MCF 10A (cell line): ENCODE measurements around the gene MTG2. TPM values are rescaled to one million over a fixed set of nuclear protein-coding genes. Genes with fewer than 3 reads are reported as not detected.

Experiments
- BruUV-seq: library from RNA; stranded (reverse); fragments of 400-500 nt; replicated peaks from 2 replicates; lab custom pipeline; 2021; lab: Mats Ljungman, UMichigan
- CTCF ChIA-PET: fragments of 300-600 bp; sonication (Branson Sonifier 250); formaldehyde crosslinking; extraction: SDS; loops from one replicate; lab custom pipeline; 2021; ENCODE audit warnings: antibody characterized with exemption, inconsistent platforms; lab: Yijun Ruan, JAX
- POLR2A ChIA-PET: fragments of 300-600, 350-650 bp; sonication (Branson Sonifier 250); formaldehyde crosslinking; extraction: SDS; loops from one replicate; lab custom pipeline; 2020; ENCODE audit warnings: antibody characterized with exemption, inconsistent platforms; lab: Yijun Ruan, JAX
- DNase-seq: peaks from one replicate; pipeline ENCODE4 v3.0.0-alpha.2; 2018; ENCODE audit not compliant: unreplicated experiment
- H3K27ac Mint-ChIP-seq: one replicate; pipeline ENCODE4 v1.8.0; 2022; ENCODE audit warnings: mild to moderate bottlenecking, low read depth, mixed read lengths; ENCODE audit not compliant: unreplicated experiment
- H3K27me3 Mint-ChIP-seq: one replicate; pipeline ENCODE4 v1.8.0; 2022; ENCODE audit warnings: mixed read lengths; ENCODE audit not compliant: insufficient read depth, unreplicated experiment
- H3K36me3 Mint-ChIP-seq: one replicate; pipeline ENCODE4 v1.8.0; 2022; ENCODE audit warnings: mild to moderate bottlenecking, moderate library complexity, mixed read lengths; ENCODE audit not compliant: insufficient read depth, unreplicated experiment
- H3K4me1 Mint-ChIP-seq: one replicate; pipeline ENCODE4 v1.8.0; 2022; ENCODE audit warnings: mixed read lengths; ENCODE audit not compliant: insufficient read depth, unreplicated experiment
- H3K4me3 Mint-ChIP-seq: one replicate; pipeline ENCODE4 v1.8.0; 2022; ENCODE audit warnings: mild to moderate bottlenecking, moderate library complexity, mixed read lengths; ENCODE audit not compliant: unreplicated experiment
- H3K9me3 Mint-ChIP-seq: one replicate; pipeline ENCODE4 v1.8.0; 2022; ENCODE audit warnings: mixed read lengths; ENCODE audit not compliant: unreplicated experiment
- intact Hi-C: fragments of 100-400 bp; cut with micrococcal nuclease; formaldehyde crosslinking; loops from 2 replicates; pipeline ENCODE4 v1.14.1; 2022
- total RNA-seq: library from RNA; stranded (reverse); gene quantifications from 2 replicates; pipeline ENCODE4 v1.2.3, GENCODE V29; 2022
- TF ChIP-seq, protein P1 (sequence below): fragments of 200-600 bp; IDR thresholded peaks from one replicate; pipeline ENCODE4 v1.8.0; 2022; ENCODE audit warnings: antibody characterized with exemption, mild to moderate bottlenecking; ENCODE audit not compliant: unreplicated experiment

The MTG2 gene
- total RNA-seq, 1 experiment from 2014 or later: 61.0 TPM

DNA sequence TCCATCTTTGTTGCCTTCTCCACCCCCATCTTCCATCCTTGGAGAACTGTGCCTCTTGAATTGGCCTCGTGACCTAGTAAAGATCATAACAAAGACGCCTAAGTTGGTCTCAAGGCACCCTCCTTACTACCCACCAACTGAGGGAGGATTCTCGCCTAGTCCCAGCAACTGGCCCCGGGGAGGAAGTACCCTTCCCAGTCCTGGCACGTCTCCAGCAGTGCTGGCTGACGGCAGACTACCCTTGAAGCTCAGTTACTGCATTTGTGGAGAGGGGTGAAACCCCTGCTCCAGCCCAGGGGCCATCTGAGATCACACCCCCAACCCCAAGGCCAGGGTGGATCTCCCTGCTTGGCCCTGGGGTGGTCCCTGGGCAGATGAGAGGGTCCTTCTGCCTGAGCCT, 53.4 kb downstream of the MTG2 start:
- TF ChIP-seq, protein P1, sequence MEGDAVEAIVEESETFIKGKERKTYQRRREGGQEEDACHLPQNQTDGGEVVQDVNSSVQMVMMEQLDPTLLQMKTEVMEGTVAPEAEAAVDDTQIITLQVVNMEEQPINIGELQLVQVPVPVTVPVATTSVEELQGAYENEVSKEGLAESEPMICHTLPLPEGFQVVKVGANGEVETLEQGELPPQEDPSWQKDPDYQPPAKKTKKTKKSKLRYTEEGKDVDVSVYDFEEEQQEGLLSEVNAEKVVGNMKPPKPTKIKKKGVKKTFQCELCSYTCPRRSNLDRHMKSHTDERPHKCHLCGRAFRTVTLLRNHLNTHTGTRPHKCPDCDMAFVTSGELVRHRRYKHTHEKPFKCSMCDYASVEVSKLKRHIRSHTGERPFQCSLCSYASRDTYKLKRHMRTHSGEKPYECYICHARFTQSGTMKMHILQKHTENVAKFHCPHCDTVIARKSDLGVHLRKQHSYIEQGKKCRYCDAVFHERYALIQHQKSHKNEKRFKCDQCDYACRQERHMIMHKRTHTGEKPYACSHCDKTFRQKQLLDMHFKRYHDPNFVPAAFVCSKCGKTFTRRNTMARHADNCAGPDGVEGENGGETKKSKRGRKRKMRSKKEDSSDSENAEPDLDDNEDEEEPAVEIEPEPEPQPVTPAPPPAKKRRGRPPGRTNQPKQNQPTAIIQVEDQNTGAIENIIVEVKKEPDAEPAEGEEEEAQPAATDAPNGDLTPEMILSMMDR: no peak
- intact Hi-C loops: loop anchor here (5.0 kb wide), 1 partner anchor 151 kb away; the partner anchor contains the start of gene RPS21
- H3K4me3 Mint-ChIP-seq: no peak overlapping the region
- H3K27me3 Mint-ChIP-seq: no peaks in the 10 kb centered on the region
- ChIA-PET CTCF (no interaction called here), POLR2A (interaction anchor here (0.6 to 1.1 kb wide), 4 partner anchors 11 to 115 kb away, joined by 3 read pairs; no protein-coding TSS in a partner anchor)
- no peak for DNase-seq
- H3K27ac Mint-ChIP-seq: no peak overlapping the region
- H3K9me3 Mint-ChIP-seq: no peaks in the 10 kb centered on the region
- peaks cover 1% of the 10 kb centered on the region for H3K4me1 Mint-ChIP-seq
- no TSS peak for BruUV-seq
- H3K36me3 Mint-ChIP-seq: no peaks in the 10 kb centered on the region

DNA sequence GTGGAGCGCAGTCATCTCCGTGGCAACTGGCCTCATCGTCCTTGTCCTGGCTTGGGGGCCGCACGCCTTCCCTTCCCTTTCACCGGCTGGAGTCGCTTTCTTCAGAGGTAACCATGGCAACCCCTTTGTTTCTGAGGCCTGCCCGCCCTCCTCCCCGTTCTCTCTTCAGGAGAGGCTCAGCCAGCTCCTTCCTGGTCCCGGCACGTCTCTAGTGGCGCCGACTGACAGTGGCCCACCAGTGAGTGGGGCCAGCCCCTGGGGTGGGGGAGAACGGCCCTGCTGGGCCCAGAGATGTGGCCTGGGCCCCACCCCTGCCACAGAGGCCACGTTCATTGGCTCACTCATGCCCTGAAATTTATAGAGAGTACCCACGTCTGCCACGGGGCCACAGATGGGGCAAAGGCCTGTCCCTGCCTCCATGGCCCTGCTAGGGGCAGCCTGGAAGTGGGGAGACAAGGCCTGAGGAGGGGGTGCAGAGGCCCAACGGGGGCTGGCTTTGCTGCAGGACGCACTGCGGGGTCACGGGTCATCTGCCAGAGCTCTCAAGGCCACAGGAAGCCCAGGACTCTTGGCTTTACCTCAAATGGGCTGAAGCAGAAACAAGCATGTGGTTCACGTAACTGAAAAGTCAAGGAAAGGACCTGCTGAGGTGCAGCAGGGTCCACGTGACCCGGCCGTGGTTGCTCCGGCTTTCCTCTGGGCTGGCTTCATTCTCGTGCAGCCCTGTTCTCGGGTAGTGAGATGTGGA, 54.1 kb downstream of the MTG2 start:
- intact Hi-C loops: loop anchor here (5.0 kb wide), 1 partner anchor 150 kb away; the partner anchor contains the start of gene RPS21

GRCh38 chr20:62237514-62237800, 54.6 kb downstream of the MTG2 start:
- H3K9me3 Mint-ChIP-seq: no peaks in the 10 kb centered on the region
- no peak for DNase-seq
- peaks cover 6% of the 10 kb centered on the region for H3K4me1 Mint-ChIP-seq
- TF ChIP-seq, protein P1: no peak
- H3K27me3 Mint-ChIP-seq: no peaks in the 10 kb centered on the region
- intact Hi-C loops: loop anchor here (5.0 kb wide), 1 partner anchor 150 kb away; the partner anchor contains the start of gene RPS21
- POLR2A ChIA-PET: interaction anchor here (0.6 to 3.2 kb wide), 6 partner anchors 50 to 116 kb away, joined by 3 to 13 read pairs (median 6); partner anchors contain the start of gene LSM14B
- CTCF ChIA-PET: interaction anchor here (0.7 to 0.8 kb wide), 2 partner anchors 18 to 325 kb away, joined by 4 read pairs; no protein-coding TSS in a partner anchor
- peak overlapping the region; percentile 61 for H3K27ac Mint-ChIP-seq
- no TSS peak for BruUV-seq
- H3K36me3 Mint-ChIP-seq: no peaks in the 10 kb centered on the region
- peak overlapping the region; percentile 76 for H3K4me3 Mint-ChIP-seq

More for the DNA sequence above, 54.1 kb downstream of the MTG2 start:
- H3K4me1 Mint-ChIP-seq: peaks cover 6% of the 10 kb centered on the region
- ChIA-PET CTCF (interaction anchor here (0.7 kb wide), 1 partner anchor 326 kb away, joined by 4 read pairs; no protein-coding TSS in a partner anchor), POLR2A (interaction anchor here (0.6 to 1.7 kb wide), 8 partner anchors 11 to 113 kb away, joined by 3 to 12 read pairs (median 4); no protein-coding TSS in a partner anchor)
- no peaks in the 10 kb centered on the region for H3K9me3 Mint-ChIP-seq
- no peak overlapping the region for H3K4me3 Mint-ChIP-seq
- TF ChIP-seq, protein P1: no peak
- no peaks in the 10 kb centered on the region for H3K27me3 Mint-ChIP-seq
- H3K27ac Mint-ChIP-seq: no peak overlapping the region
- no peaks in the 10 kb centered on the region for H3K36me3 Mint-ChIP-seq
- BruUV-seq: no TSS peak
- no peak for DNase-seq
